Measurements from ENCODE around the gene ZNF84.

The ZNF84 gene
- 88.8 to 90.8 reads per million in 2 donors for total RNA-seq

DNA sequence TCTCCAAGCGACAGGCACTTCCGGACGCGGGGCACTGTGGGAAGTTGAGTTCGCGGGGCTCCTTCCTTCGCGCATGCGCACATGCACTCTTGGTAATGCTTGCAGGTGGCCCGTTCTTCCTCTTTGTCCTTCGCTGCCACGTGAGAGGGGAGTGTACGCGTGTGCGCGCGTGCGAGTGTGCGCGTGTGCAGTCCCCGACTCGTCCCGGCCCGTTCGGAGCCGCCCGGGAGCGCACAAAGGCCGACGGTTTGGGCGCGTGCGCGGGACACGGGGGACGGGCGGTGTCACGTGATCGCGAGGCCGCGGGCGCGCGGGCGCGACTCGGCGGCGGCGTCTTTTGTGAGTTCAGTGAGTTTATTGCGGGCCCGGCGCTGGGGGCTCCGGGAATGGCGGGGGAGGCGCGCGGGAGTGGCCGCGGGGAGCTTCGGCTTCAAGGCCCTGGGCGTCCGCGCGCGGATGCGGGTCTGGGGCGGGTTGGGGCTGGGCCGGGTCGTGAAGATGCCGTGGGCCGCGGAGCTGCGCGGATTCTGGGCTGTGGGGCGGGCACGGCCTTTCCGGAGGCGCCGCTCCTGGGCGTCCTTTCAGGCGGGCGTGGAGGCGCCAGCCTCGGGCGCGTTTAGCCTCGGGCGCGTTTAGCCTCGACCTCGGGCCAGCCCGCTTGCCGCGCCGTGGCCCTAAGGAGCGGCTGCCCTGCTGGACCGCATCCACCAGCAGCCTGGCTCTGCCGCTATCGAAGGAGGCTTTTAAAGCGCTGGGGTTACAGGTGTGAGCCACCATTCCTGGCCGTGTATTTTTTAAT, at the start of gene ZNF84:
Gene ZNF84 (plus strand): TSS at position 303 of the 799 bp plus-strand sequence. CDS start 3,959 bp downstream, outside the sequence.
- peak; percentile 90 for DNase-seq

DNA sequence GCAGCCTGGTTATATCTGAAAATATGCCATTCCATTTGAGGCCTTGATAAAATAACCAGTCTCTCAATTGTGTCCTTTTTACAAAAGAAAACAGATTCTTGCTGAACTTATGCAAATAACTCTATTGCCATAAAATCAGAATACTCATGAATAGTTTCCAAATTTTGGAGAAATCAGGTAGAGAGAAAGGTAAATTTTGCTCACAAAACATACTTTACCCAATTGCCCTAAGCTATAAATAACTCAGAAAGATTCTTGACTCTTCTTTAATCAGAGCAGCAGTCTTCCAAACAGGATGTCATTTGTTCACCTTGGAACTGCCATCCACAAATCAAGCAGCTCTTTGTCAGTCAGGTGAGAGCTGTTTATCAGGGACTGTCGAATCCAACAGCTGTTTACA, 38.6 kb upstream of the ZNF84 start:
- DNase-seq: no peak

DNA sequence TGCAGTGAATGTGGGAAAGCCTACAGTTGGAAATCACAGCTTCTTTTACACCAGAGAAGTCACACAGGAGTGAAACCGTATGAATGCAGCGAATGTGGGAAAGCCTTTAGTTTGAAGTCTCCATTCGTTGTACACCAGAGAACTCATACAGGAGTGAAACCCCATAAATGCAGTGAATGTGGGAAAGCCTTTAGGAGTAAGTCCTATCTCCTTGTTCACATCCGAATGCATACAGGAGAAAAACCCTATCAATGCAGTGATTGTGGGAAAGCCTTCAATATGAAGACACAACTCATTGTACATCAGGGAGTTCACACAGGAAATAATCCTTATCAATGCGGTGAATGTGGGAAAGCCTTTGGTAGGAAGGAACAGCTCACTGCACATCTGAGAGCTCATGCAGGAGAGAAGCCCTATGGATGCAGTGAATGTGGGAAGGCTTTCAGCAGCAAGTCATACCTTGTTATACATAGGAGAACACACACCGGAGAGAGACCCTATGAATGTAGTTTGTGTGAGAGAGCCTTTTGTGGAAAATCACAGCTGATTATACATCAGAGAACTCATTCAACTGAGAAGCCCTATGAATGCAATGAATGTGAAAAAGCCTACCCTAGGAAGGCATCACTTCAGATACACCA, 26.5 kb upstream of the ZNF84 start:
- no peak for DNase-seq

DNA sequence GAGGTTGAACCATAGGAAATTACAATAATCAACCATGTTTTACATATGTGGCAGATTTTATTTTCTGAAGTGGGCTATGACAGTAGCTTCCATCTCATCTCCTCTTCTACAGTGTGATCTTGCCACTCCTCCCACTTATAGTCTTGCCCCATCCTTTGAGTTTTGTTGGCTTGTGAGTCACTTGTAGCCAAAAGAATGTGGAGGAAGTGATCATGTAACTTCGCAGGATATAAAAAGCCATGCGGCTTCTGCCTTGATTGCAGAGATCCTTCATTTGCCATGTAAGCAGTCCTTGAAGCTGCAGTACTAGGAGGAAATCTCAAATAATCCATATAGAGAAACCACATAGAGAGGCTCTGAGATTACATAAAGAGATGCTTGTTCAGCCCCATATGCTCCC, 13.7 kb upstream of the ZNF84 start:
- DNase-seq: no peak

DNA sequence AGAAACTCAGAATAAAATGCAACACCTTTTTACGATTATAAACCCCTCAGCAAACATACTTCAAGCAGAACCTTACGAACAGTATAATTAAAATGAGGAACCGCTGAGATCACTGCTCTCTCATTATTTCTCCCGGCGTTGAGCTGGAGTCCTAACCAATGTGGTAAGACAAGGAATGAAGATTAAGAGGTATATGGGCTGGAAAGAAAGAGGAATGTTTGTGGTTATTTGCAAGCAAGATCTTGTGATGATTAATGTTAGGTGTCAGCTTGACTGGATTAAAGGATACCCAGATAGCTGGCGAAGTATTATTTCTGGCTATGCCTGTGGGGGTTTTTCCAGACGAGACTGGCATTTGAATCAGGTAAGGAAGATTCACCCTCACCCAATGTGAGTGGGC, 10.3 kb upstream of the ZNF84 start:
- no peak for DNase-seq

DNA sequence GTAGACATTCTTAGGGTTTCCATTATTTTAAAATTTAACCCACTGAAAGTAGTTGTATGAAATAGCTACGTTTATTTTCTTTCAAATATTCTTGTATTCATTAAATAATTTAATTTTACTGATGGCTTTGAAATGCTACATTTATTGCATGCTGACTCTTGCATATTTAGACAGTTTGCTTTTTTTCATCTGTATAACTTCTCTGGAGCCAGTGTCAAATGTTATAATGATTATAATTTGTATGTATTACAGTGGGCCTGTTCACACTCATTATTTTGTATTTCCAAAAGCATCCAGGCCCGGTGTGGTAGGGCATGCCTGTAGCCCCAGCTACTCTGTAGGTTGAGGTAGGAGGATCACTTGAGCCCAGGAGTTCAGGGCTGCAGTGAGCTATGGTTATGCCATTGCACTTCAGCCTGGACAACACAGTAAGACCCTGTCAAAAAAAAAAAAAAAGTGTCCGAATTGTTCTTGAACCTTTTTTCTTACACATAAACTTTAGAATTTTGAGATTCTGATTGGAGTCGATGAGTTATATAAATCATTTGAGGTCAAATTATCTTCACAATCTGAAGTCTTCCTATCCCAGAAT, 905 bp downstream of the ZNF84 start:
- no peak for DNase-seq

DNA sequence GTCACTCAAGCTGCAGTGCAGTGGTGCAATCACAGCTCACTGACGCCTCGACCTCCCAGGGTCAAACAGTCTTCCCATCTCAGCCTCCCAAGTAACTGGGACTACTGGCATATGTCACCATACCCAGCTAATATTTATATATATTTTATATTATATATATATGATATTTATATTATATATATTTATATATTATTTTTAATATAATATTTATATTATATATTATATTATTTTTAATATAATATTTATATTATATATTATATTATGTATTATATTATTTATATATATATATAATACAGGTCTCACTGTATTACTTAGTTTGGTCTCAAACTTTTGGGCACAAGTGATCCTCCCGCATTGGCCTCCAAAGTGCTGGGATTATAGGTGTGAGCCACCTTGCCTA, 9.4 kb downstream of the ZNF84 start:
- DNase-seq: no peak

DNA sequence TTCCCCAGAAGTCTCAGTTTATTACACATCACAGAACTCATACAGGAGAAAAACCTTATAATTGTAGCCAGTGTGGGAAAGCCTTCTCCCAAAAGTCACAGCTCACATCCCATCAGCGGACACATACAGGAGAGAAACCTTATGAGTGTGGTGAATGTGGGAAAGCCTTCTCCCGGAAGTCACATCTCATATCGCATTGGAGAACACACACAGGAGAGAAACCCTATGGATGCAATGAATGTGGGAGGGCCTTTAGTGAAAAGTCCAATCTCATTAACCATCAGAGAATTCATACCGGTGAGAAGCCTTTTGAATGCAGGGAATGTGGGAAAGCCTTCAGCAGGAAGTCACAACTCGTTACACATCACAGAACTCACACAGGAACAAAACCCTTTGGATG, 20.1 kb downstream of the ZNF84 start:
- DNase-seq: no peak

DNA sequence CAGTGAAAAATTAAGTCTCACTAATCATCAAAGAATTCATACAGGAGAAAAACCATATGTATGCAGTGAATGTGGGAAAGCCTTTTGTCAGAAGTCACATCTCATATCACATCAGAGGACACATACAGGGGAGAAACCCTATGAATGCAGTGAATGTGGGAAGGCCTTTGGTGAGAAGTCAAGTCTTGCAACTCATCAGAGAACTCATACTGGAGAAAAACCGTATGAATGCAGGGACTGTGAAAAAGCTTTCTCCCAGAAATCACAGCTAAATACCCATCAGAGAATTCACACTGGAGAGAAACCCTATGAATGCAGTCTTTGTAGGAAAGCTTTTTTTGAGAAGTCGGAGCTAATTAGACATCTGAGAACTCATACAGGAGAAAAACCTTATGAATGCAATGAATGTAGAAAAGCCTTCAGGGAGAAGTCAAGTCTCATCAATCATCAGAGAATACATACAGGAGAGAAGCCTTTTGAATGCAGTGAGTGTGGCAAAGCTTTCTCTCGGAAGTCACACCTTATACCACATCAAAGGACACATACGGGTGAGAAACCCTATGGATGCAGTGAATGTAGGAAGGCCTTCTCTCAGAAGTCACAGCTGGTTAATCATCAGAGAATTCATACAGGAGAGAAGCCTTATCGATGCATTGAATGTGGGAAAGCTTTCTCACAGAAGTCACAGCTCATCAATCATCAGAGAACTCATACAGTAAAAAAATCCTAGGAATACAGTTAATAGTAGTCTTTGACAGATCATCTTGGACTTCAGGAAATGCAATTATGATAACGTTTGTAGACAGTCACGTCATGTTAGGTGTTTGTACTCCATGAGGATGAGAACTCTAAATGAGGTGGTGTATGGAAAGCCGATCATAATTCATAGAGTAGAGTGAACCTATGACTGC, 21.1 kb downstream of the ZNF84 start:
- no peak for DNase-seq

DNA sequence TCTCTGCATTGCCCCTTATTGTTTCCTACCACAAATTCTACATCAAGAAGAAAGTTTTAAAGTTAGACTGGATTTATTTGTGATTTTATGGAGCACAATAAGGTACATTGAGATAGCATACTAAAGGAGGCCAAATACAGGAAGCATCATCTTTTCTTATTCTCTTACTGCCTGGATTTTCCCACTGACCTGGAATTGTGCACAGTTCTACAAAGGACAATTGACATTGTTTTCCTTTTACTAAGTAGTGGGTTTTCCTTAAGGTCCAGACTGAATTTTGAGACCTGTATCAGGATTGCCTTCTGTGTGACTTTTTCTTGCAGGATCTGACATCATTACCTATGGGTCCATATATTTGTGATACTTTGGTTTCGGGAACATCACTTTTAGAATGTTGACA, 24.6 kb downstream of the ZNF84 start:
- DNase-seq: no peak

DNA sequence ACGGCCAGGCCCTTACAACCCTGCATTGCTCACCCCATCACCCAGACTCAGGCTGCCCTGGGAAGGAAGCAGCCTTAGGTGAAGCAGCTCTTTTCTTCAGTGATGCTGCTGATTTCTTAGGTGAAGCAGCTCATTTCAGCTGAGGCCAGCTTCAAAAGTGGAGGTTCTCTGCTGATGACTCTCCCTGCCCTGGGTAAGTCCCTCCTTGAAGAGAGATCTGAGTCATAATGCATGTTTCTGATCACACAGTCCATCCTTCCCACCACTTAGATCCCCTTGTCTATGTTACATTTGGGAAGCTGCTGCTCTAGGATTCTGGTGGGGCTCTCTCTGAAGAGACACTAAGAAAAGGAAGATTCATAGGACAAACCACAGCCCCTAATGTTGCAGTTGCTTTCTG, 26.2 kb downstream of the ZNF84 start:
- DNase-seq: no peak

DNA sequence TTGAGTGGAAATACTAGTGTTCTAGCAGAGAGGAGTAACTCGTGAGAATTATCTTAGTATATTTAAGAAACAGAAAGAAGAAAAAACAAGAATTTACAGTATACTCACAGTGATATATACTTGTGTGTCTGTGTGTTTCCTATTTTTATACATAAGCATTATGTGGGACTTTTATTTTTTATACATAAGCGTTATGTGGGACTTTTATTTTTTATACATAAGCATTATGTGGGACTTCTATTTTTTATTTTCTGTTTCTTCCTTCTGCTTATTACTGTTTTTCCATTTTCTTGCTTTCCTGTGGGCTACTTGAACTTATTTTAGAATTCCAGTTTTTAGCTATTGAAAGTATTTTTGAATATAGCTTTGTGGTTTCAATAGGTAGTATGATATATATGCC, 36.5 kb downstream of the ZNF84 start:
- DNase-seq: no peak

DNA sequence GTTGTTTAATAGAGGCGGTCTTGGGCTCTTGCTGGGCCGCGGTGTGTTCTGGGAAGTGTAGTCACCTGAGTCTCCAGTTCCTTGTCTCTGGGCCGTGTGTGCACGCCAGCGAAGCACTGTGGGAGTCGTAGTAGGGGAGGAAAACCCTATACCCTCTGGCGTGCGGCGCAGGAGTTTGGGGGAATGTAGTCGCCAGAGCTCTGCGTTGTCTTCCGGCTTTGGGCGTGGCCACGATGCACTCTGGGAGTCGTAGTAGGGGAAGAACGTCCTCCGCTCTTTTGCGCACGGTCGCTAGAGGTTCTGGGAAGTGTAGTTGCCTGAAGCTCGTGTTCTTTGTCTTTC, 42.7 kb downstream of the ZNF84 start:
- peak; percentile 64 for DNase-seq

DNA sequence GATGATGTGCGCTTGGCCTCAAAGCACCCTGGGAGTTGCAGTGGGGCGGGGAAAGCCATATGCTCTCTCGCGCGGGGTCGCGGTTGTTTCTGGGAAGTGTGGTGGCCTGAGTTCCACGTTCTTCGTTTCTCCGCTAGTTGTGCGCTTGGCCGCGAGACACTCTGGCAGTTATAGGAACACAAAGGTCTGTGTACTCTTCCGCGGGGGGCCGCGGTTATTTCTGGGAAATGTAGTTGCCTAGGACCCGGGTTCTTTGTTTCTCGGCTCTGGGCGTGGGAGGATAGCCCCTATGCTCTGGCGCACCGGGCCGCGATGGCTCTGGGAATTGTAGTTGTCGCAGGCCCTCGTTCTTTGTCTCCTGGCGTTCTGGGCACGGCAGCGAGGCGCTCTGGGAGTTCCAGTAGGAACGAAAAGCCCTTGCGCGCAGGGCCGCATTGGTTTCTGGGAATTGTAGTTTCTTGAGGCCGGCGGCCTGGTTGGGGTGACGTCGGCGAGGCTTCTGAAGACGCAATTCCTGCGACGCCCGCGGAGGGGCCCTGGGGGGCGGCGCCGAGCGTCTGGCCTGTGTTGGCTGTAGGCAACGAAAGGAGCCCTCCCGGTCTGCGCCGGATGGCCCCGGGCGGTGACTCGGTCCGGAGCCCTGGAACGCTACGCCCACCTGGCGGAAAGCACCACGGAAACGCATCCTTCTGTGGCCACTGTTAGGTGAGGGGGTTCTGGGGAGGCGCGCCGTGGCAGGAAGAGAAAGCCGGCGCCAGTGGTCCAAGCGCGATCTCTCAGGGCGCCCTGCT, 43.3 kb downstream of the ZNF84 start, which contains the start of gene ZNF140:
Gene ZNF140 (plus strand): TSS at position 556 of the 791 bp plus-strand sequence. CDS start 398 bp downstream, outside the sequence.
- peak; percentile 87 for DNase-seq

DNA sequence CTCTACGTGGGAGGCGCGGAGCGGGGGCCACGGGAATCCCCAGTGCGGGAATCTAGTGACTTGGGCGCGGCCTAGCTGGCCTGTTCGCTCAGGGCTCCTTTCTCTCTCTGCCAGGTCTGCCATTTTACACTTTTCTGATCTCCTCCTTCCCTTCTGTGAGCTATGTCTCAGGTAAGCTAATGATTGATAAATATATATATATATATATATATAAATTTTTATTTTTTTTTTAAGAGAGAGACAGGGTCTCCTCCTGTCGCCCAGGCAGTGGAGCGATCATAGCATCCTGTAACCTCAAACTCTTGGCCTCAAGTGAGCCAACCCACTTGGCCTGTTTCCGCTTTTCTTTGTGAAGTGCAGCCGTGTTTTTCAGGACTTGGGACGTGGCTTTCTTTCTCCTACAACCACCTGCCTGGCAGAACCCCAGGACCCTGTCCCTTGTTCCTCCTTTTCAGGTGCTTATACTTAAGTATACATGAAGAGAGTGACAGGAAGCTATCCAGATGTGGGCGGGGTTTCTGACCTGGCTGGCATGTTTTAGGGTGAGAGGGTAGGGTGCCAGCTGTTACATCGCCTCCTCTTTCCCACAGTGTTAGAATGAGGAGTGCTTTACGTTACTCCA, 44.0 kb downstream of the ZNF84 start:
- DNase-seq: no peak

DNA sequence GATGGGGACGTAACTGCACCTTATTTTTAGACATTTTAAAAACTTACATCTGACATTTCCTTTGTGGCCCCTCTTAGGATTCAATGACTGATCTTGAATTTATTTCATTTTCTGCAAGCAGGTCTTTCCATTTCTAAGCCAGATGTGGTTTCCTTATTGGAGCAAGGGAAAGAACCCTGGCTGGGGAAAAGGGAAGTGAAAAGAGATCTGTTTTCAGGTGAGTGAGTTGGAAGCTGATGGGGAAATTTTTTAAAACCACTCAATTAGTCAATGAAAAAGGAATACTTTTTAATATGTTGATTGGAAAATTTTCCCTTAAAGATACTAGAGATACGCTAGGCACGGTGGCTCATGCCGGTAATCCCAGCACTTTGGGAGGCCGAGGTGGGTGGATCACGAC, 46.0 kb downstream of the ZNF84 start:
- no peak for DNase-seq

DNA sequence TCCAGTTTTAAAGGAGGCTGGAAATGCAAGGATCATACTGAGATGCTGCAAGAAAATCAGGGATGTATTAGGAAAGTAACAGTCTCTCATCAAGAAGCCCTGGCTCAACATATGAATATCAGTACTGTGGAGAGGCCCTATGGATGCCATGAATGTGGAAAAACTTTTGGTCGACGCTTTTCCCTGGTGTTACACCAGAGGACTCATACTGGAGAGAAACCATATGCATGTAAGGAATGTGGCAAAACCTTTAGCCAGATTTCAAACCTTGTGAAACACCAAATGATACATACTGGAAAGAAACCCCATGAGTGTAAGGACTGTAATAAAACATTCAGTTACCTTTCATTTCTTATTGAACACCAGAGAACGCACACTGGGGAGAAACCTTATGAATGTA, 68.3 kb downstream of the ZNF84 start:
- DNase-seq: no peak

DNA sequence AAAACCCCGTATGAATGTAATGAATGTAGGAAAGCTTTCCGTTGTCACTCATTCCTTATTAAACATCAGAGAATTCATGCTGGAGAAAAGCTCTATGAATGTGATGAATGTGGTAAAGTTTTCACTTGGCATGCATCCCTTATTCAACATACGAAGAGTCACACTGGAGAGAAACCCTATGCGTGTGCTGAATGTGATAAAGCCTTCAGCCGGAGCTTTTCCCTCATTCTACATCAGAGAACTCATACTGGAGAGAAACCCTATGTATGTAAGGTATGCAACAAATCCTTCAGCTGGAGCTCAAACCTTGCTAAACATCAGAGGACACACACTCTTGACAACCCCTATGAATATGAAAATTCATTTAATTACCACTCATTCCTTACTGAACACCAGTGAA, 68.9 kb downstream of the ZNF84 start:
- no peak for DNase-seq

DNA sequence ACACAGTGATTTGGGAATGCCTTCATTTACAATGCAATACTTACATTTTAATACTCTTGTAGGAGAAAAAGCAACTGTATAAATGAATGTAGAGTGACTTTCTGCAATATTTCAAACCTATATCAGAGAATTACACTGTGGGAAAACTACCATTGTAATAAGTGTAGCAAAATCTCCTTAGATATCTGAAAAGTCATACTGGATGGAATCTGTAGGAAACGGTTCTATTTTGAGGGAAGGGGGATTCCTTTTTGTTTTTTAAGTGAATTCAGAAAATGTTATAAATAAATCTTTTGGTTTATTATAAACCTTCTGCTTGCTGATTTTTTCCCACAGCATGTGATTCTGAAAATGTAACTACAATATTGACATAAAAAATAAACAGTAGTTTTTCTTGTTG, 69.8 kb downstream of the ZNF84 start:
- no peak for DNase-seq

DNA sequence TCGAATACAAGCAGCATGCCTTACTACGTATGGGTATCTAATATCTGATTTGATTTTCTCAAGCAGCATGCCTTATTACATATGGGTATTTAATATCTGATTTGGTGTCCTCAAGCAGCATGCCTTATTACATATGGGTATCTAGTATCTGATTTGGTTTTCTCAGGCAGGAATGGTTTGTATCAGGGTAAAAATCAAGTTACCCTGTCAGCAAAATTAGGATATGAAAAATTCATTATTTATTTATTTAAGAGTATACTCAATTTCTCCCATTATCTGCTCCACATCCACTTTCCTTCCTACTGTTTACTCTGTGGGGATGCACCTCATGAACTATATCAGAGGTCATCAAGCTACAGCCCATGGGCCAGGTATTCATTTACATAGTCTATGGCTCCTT, 70.8 kb downstream of the ZNF84 start:
- DNase-seq: no peak
